ENCODE data around the gene KPNA1.

The KPNA1 gene

GRCh38 chr3:122382888-122383666, 131.7 kb downstream of the KPNA1 start, which contains the start of gene MIX23:
MIX23 (minus strand) TSS chr3:122383231; CDS start chr3:122383224, 7 bp downstream.
- peak; percentile 85 for DNase-seq (ENCODE audit: low spot score)

- DNase-seq (ENCODE audit: low spot score) = no peak
Observed at GRCh38 chr3:122377975-122378374, 136.8 kb downstream of the KPNA1 start.

GRCh38 chr3:122374034-122374433, 140.7 kb downstream of the KPNA1 start:
- no peak for DNase-seq (ENCODE audit: low spot score)

Data from germinal center (tissue), 1 donor.